Mesodermal cell (in vitro differentiated cells): Measurements from ENCODE around the gene ELL.

Source experiments
- H3K27ac ChIP-seq: 2 replicates; pipeline ENCODE4 v1.7.0; 2013; ENCODE audit warnings: mild to moderate bottlenecking, low read depth, low read length, moderate library complexity; ENCODE audit not compliant: severe bottlenecking
- H3K36me3 ChIP-seq: 2 replicates; pipeline ENCODE4 v1.7.1; 2013; ENCODE audit warnings: mild to moderate bottlenecking, low read length, moderate library complexity; ENCODE audit not compliant: control insufficient read depth, insufficient read depth
- H3K4me1 ChIP-seq: one replicate; pipeline ENCODE4 v1.7.1; 2013; ENCODE audit warnings: mild to moderate bottlenecking, low read length; ENCODE audit not compliant: insufficient read depth, control insufficient read depth, poor library complexity, severe bottlenecking
- H3K4me3 ChIP-seq: 2 replicates; pipeline ENCODE4 v1.7.0; 2013; ENCODE audit warnings: low read length, control low read depth, mild to moderate bottlenecking; ENCODE audit not compliant: insufficient read depth, poor library complexity, severe bottlenecking; ENCODE audit errors: extremely low read depth
- H3K9me3 ChIP-seq: 2 replicates; pipeline ENCODE4 v1.7.1; 2013; ENCODE audit warnings: mild to moderate bottlenecking, low read length, moderate library complexity; ENCODE audit not compliant: control insufficient read depth
- WGBS, 2 experiments: methylation state at CpG; one replicate each; pipeline ENCODE4 v1.1.5; 2013; ENCODE audit warnings: missing lambda C conversion rate in 2 of 2; ENCODE audit not compliant: insufficient coverage in 2 of 2; 5-methylcytosine and 5-hydroxymethylcytosine counted together

Gene ELL

DNA sequence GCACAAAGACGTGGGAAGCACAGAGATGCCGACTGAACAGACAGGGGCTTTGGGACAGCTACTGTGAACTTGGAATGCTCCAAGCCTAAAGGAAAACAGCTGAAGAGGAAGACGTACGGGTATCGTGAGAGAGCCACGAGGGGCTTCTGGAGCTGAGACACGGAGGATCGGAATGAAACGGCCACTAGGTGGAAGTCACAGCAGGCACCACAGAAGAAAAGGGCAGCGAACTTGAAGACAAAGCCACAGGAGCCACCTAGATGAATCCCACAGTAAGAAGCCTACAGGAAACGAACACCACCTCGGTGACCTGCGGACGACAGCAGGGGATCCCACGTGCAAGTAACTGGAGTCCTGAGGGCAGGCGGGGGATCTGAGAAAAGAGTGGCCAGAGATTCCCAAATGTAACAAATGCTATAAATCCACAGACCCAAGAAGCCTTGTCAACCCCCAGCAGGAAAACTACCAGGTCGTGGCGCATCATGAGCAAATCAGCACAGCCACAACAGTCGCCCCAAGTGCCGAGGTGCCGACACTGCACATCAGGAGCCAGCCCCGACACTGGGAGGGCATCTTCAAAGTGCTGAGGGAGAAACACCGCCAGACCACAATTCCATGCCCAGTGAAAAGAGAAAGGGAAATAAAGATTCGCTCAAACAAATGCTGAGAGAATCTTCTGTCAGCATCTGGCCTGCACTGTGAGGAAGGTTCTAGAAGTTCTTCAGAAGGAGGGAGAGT lies 44.7 kb downstream of the ELL start:
- Histone ChIP-seq H3K36me3 (peaks cover 4% of the 10 kb centered on the region), H3K4me1 (peaks cover 15% of the 10 kb centered on the region), H3K27ac (no peak overlapping the region), H3K9me3 (peaks cover 5% of the 10 kb centered on the region), H3K4me3 (no peak overlapping the region)
- 87 to 89% methylated on average over 19 to 23 of the region's 24 CpGs for WGBS, 2 experiments

DNA sequence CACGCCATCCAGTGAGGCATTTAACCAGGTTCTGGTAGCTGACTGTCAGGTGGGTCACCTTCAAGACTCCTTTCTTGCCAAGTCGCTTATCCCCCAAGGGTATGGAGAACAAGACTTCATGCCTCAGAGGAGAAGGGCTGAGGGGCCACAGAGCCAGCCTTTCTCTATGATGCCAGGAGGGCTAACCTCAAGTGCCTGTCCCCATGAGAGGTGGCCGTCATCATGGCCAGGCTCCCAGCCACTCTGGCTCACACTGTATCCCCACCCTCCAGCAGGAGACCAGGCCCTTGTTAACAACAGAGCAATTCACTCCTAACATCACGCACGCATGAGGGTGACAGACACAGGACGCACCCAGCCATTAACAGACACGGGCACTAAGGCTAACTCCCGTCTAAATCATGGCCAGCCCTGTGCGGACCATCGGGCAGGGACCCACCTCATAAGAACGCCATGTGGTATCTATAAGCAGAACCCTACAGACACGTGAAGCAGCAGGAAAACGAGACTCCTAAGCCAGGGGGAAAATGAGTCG lies 45.3 kb downstream of the ELL start:
- Histone ChIP-seq H3K36me3 (peaks cover 9% of the 10 kb centered on the region), H3K27ac (no peak overlapping the region), H3K4me3 (no peak overlapping the region), H3K9me3 (peaks cover under 1% of the 10 kb centered on the region), H3K4me1 (peaks cover 11% of the 10 kb centered on the region)
- WGBS, 2 experiments = 95 to 97% methylated on average over 13 of the region's 14 CpGs

DNA sequence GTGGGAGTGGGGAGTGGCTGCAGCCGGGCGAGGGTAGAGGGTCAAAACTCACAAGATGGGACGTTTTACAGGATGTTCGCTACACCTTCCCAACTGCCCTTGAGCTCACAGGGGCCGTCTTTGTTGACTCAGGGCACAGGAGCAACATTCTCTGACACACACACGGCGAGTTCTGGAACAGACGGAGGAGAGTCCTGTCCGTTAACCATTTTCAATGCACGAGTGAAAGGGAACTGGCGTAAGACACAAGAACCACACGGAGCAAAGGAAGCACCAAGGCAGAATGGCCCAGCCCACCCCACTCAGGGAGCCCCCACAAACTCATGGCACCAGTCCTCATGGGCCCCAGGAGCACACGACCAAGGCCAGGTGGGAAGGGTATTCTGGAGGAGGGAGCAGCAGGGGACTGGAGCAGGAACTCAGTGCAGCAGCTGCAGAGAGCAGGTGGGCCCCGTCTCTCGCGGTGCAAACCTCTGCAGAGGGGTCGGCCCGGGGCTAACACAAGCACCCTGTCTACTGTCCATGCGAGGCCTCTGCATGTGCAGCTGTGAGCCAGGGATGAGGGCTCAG lies 46.0 kb downstream of the ELL start:
- 90 to 93% methylated on average over 18 to 19 of the region's 19 CpGs for WGBS, 2 experiments
- Histone ChIP-seq H3K36me3 (peaks cover 9% of the 10 kb centered on the region), H3K27ac (no peak overlapping the region), H3K4me1 (peaks cover 11% of the 10 kb centered on the region), H3K4me3 (no peak overlapping the region), H3K9me3 (no peaks in the 10 kb centered on the region)

DNA sequence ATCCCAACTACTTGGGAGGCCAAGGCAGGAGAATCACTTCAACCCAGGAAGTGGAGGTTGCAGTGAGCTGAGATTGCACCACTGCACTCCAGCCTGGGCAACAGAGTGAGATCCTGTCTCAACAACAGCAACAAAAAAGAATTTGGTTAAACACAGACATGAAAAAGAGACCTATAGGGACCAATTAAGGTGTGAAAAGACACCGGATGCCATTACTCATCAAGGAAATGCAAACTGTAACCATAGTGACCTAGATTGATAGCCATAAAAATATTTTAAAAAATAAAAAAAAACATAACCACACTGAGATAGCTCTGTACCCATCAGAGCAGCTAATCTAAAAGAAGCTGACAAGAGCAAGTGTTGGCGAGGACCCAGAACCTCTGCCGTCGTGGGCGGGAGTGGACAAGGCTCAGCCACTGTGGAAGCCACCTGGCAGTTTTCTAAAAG lies 46.8 kb downstream of the ELL start:
- WGBS, 2 experiments = 98 to 100% methylated on average over 4 of the region's 5 CpGs

DNA sequence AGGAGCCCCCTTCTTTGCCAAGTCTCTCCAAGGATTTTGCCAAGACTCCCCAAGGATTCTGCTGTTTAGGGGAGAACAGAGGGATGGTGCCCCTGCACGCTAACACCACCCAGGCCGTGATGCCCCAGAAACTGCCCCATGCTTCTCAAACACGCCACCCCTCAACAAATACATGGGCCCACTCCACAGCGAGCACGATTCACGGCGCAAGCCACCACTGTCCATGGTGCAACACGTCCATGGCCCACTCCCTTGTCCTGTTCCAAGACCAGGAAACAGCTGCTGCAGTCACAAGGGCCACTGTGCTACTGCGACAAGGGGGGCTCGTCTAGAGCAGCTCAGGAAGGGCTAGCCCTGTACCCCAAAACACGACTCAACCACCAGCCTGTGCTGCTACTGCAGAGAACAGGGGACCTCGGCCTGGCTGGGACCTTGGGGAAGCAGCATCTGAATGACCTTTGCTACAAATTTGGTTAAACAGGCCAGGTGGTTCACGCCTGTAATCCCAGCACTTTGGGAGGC lies 47.4 kb downstream of the ELL start:
- 88 to 90% methylated on average over 9 to 13 of the region's 13 CpGs for WGBS, 2 experiments
- Histone ChIP-seq H3K27ac (no peak overlapping the region), H3K4me3 (no peak overlapping the region), H3K9me3 (no peaks in the 10 kb centered on the region), H3K4me1 (peaks cover 4% of the 10 kb centered on the region), H3K36me3 (peaks cover 9% of the 10 kb centered on the region)

More for the DNA sequence above, 46.8 kb downstream of the ELL start:
- H3K9me3 ChIP-seq = no peaks in the 10 kb centered on the region
- no peak overlapping the region for H3K27ac ChIP-seq
- H3K4me3 ChIP-seq = no peak overlapping the region
- H3K4me1 ChIP-seq = peaks cover 8% of the 10 kb centered on the region
- H3K36me3 ChIP-seq = peaks cover 9% of the 10 kb centered on the region

- Histone ChIP-seq H3K4me3 (no peak overlapping the region), H3K4me1 (peaks cover 3% of the 10 kb centered on the region), H3K27ac (no peak overlapping the region), H3K9me3 (no peaks in the 10 kb centered on the region), H3K36me3 (peaks cover 9% of the 10 kb centered on the region)
- WGBS, 2 experiments = 97 to 99% methylated on average over 4 to 8 of the region's 8 CpGs
Observed at GRCh38 chr19:18473706-18474087, 48.2 kb downstream of the ELL start.

DNA sequence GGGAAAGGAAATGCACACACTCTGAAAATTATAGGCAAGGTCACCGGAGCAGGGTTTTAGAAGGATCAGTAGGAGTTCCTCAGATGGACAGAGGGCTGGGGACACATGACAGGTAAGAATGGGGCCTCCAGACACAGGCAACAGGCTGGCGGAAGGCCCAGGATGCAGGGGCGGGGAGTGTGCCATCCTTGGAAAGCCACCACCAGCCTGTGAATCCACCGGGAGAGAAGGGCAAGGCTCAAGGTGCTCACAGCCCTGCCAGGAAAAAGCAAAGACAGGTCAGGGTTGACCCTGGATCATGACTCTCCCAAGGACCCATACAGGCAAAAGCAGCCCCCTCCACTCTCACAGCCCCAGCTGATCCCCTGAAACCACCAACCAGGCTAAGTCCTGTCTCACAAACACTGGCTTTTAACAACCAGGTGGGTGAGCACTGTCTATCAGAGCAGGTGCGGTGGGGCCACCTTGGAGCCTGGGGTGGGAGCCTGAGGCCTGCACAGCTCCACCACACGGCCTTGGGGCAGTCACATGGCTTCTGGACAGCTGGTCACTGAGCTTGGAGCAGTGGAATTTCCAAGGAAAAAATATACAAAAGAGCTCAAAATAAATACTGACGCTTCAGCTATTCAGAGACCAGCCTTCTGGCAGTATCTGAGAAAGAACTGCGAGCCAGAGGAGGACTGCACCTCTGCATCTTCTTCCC lies 48.7 kb downstream of the ELL start:
- Histone ChIP-seq H3K4me3 (no peak overlapping the region), H3K4me1 (peaks cover 3% of the 10 kb centered on the region), H3K36me3 (peaks cover 9% of the 10 kb centered on the region), H3K27ac (no peak overlapping the region), H3K9me3 (no peaks in the 10 kb centered on the region)
- 90 to 92% methylated on average over 8 of the region's 8 CpGs for WGBS, 2 experiments

DNA sequence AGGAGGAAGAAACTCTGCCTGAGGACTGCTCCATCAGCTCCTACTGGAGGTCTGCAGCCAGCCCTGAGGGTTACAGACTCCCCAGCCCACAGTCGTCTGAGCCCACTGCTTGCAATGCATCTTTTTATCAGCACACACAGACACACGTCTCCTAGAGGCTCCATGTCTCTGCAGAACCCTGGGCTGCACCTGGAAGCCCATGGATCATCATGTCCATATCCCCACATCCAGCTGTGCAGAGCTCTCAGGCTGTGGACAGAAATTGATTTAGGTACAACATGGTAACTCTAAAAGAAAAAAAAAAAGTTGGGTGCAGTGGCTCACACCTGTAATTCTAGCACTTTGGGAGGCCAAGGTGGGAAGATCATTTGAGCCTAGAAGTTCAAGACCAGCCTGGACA lies 51.1 kb downstream of the ELL start:
- WGBS, 2 experiments = 74% methylated on average over 2 of the region's 2 CpGs; no CpG with 5 or more reads in 1 of the 2 experiments
- Histone ChIP-seq H3K9me3 (no peaks in the 10 kb centered on the region), H3K4me3 (no peak overlapping the region), H3K36me3 (peaks cover 15% of the 10 kb centered on the region), H3K27ac (no peak overlapping the region), H3K4me1 (peaks cover 3% of the 10 kb centered on the region)

DNA sequence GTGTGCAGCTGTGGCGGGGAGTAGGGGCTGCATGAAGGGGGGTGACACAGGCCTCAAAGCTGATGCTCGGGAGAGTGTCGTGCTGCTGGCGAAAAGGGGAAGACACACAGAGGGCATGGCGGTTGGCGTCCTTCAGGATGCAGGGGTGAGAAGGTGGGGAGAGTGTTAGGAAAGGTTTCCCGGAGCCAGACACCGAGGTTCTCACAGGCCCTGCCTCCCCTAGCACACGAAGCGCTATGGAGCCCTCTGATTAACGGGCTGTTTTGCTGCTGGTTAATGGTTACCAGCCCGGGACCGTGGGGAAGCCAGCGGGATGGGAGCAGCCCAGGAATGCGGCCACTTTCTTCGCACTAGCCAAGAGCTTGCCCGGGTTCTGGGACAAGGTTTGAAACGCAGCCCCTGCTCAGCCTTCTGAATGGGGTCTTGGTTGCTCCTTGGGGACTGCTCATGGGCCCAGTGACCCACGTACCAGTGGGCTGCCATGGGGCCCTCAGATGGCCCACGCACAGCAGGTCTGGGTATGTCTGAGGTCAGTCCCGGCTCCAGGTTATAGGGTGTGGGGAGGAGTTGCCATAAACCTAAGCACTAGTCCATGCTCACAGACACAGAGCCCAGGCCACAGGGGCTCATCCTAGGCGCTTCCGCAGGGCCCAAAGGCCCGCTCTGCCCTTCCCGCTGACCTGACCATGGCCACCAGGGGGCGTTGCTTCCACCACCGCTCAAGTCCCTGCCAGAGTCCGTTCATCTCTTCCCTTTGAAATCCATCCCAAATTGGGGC lies 52.6 kb downstream of the ELL start:
- 75 to 78% methylated on average over 20 to 27 of the region's 28 CpGs for WGBS, 2 experiments
- Histone ChIP-seq H3K4me1 (peaks cover 9% of the 10 kb centered on the region), H3K4me3 (no peak overlapping the region), H3K27ac (no peak overlapping the region), H3K9me3 (no peaks in the 10 kb centered on the region), H3K36me3 (peaks cover 23% of the 10 kb centered on the region)

- H3K9me3 ChIP-seq = no peaks in the 10 kb centered on the region
- no peak overlapping the region for H3K27ac ChIP-seq
- H3K4me3 ChIP-seq = no peak overlapping the region
- peaks cover 9% of the 10 kb centered on the region for H3K4me1 ChIP-seq
- WGBS, 2 experiments = 62 to 94% methylated on average over 3 of the region's 3 CpGs
- peaks cover 27% of the 10 kb centered on the region for H3K36me3 ChIP-seq
Observed at GRCh38 chr19:18468517-18468916, 53.4 kb downstream of the ELL start.
